Fibroblast of mammary gland (primary cell): Measurements from ENCODE around the gene ST6GALNAC3.
A peak's percentile ranks its signal among the peaks of the same experiment; 100 is the strongest.

Experiments used
- DNase-seq: peaks from one replicate; pipeline ENCODE4 v3.0.0-alpha.2; 2010; ENCODE audit warnings: low read depth
- H3K4me3 ChIP-seq: 2 replicates; pipeline ENCODE4 v1.5.1; 2011; ENCODE audit warnings: low read depth, mild to moderate bottlenecking, low read length, moderate library complexity; ENCODE audit not compliant: control insufficient read depth
- CTCF ChIP-seq: conservative IDR thresholded peaks from 2 replicates; pipeline ENCODE4 v1.5.1; 2011; ENCODE audit warnings: low read depth, low read length, inconsistent platforms; ENCODE audit not compliant: control insufficient read depth, insufficient read depth

The ST6GALNAC3 gene

GRCh38 chr1:76053021-76053420 lies 21.5 kb upstream of the ST6GALNAC3 start:
- TF ChIP-seq CTCF, result no peak
- H3K4me3 ChIP-seq, result no peak overlapping the region
- peak; percentile 10 for DNase-seq

GRCh38 chr1:76054359-76054758 lies 20.2 kb upstream of the ST6GALNAC3 start:
- no peak for TF ChIP-seq CTCF
- no peak overlapping the region for H3K4me3 ChIP-seq
- DNase-seq, result no peak

- no peak for TF ChIP-seq CTCF
- no peak overlapping the region for H3K4me3 ChIP-seq
- DNase-seq, result no peak
These were observed 18.6 kb upstream of the ST6GALNAC3 start for GRCh38 chr1:76055987-76056386.

GRCh38 chr1:76059451-76059850 lies 15.1 kb upstream of the ST6GALNAC3 start:
- TF ChIP-seq CTCF, result no peak
- DNase-seq, result no peak
- H3K4me3 ChIP-seq, result no peak overlapping the region

- DNase-seq, result no peak
- no peak for TF ChIP-seq CTCF
- H3K4me3 ChIP-seq, result no peak overlapping the region
These were observed 9.3 kb upstream of the ST6GALNAC3 start for GRCh38 chr1:76065270-76065669.

GRCh38 chr1:76066394-76066793 lies 8.2 kb upstream of the ST6GALNAC3 start:
- no peak for TF ChIP-seq CTCF
- no peak overlapping the region for H3K4me3 ChIP-seq
- DNase-seq, result peak; percentile 48

GRCh38 chr1:76068542-76068941 lies 6.0 kb upstream of the ST6GALNAC3 start:
- H3K4me3 ChIP-seq, result no peak overlapping the region
- DNase-seq, result peak; percentile 34
- TF ChIP-seq CTCF, result no peak
